ENCODE data around the gene MTA2.

Gene MTA2

GRCh38 chr11:62648967-62649364, 47.3 kb upstream of the MTA2 start:
- no peak overlapping the region for H3K9ac ChIP-seq (ENCODE audit: low read depth, low read length, poor library complexity, severe bottlenecking)
- peaks cover 50% of the 10 kb centered on the region for H3K79me2 ChIP-seq (ENCODE audit: insufficient read depth, low read length)

GRCh38 chr11:62648185-62648966, 46.7 kb upstream of the MTA2 start:
- H3K9me2 ChIP-seq (replicated peaks; ENCODE audit: low read depth, low read length), result no peaks in the 10 kb centered on the region
- peaks cover 56% of the 10 kb centered on the region for H3K79me2 ChIP-seq (ENCODE audit: insufficient read depth, low read length)
- H4K20me1 ChIP-seq (ENCODE audit: insufficient read depth, low read length, poor library complexity, severe bottlenecking), result peaks cover 23% of the 10 kb centered on the region
- H3K4me1 ChIP-seq (ENCODE audit: insufficient read depth, low read length, poor library complexity, severe bottlenecking), result peaks cover 23% of the 10 kb centered on the region
- no peak overlapping the region for H3K4me3 ChIP-seq (ENCODE audit: low read length, poor library complexity, severe bottlenecking)
- no peaks in the 10 kb centered on the region for H3K9me3 ChIP-seq (ENCODE audit: insufficient read depth, low read depth, low read length)
- no peaks in the 10 kb centered on the region for H3K27me3 ChIP-seq (ENCODE audit: insufficient read depth, low read length, poor library complexity, severe bottlenecking)
- TF ChIP-seq CTCF (conservative IDR thresholded peaks at IDR 0.05; ENCODE audit: low read length) (no peak), EZH2phosphoT487 (IDR thresholded peaks at IDR 0.05; ENCODE audit: borderline replicate concordance) (no peak)
- H3K9ac ChIP-seq (ENCODE audit: low read depth, low read length, poor library complexity, severe bottlenecking), result no peak overlapping the region
- no peak overlapping the region for H3K4me2 ChIP-seq (ENCODE audit: low read depth, low read length, poor library complexity, severe bottlenecking)
- H3K36me3 ChIP-seq (ENCODE audit: insufficient read depth, low read length), result peaks cover 4% of the 10 kb centered on the region; the same call in 1 of the 2 replicates
- H3F3A ChIP-seq (ENCODE audit: low read depth), result no peaks in the 10 kb centered on the region
- H2AFZ ChIP-seq (ENCODE audit: low read length), result no peak overlapping the region

More at GRCh38 chr11:62648967-62649364, 47.3 kb upstream of the MTA2 start:
- no peak overlapping the region for H3K4me3 ChIP-seq (ENCODE audit: low read length, poor library complexity, severe bottlenecking)
- H3F3A ChIP-seq (ENCODE audit: low read depth), result no peaks in the 10 kb centered on the region
- H3K4me1 ChIP-seq (ENCODE audit: insufficient read depth, low read length, poor library complexity, severe bottlenecking), result peaks cover 23% of the 10 kb centered on the region
- peaks cover 22% of the 10 kb centered on the region for H4K20me1 ChIP-seq (ENCODE audit: insufficient read depth, low read length, poor library complexity, severe bottlenecking)
- H3K36me3 ChIP-seq (ENCODE audit: insufficient read depth, low read length), result peaks cover 4% of the 10 kb centered on the region; the same call in 1 of the 2 replicates
- H2AFZ ChIP-seq (ENCODE audit: low read length), result no peak overlapping the region
- no peaks in the 10 kb centered on the region for H3K9me2 ChIP-seq (replicated peaks; ENCODE audit: low read depth, low read length)
- TF ChIP-seq EZH2phosphoT487 (IDR thresholded peaks at IDR 0.05; ENCODE audit: borderline replicate concordance), result no peak
- TF ChIP-seq CTCF (conservative IDR thresholded peaks at IDR 0.05; ENCODE audit: low read length), result no peak
- no peak overlapping the region for H3K4me2 ChIP-seq (ENCODE audit: low read depth, low read length, poor library complexity, severe bottlenecking)
- H3K9me3 ChIP-seq (ENCODE audit: insufficient read depth, low read depth, low read length), result no peaks in the 10 kb centered on the region
- no peaks in the 10 kb centered on the region for H3K27me3 ChIP-seq (ENCODE audit: insufficient read depth, low read length, poor library complexity, severe bottlenecking)

GRCh38 chr11:62647609-62648005, 45.9 kb upstream of the MTA2 start:
- Histone ChIP-seq H2AFZ (ENCODE audit: low read length) (no peak overlapping the region), H3K79me2 (ENCODE audit: insufficient read depth, low read length) (peaks cover 58% of the 10 kb centered on the region), H3K27me3 (ENCODE audit: insufficient read depth, low read length, poor library complexity, severe bottlenecking) (no peaks in the 10 kb centered on the region), H3K4me1 (ENCODE audit: insufficient read depth, low read length, poor library complexity, severe bottlenecking) (peaks cover 22% of the 10 kb centered on the region), H3K4me3 (ENCODE audit: low read length, poor library complexity, severe bottlenecking) (no peak overlapping the region), H3K9ac (ENCODE audit: low read depth, low read length, poor library complexity, severe bottlenecking) (no peak overlapping the region), H3K4me2 (ENCODE audit: low read depth, low read length, poor library complexity, severe bottlenecking) (no peak overlapping the region), H3K9me3 (ENCODE audit: insufficient read depth, low read depth, low read length) (no peaks in the 10 kb centered on the region), H3K36me3 (ENCODE audit: insufficient read depth, low read length) (peaks cover 4% of the 10 kb centered on the region; the same call in 1 of the 2 replicates), H4K20me1 (ENCODE audit: insufficient read depth, low read length, poor library complexity, severe bottlenecking) (peaks cover 23% of the 10 kb centered on the region), H3F3A (ENCODE audit: low read depth) (no peaks in the 10 kb centered on the region), H3K9me2 (replicated peaks; ENCODE audit: low read depth, low read length) (no peaks in the 10 kb centered on the region)
- no peak for TF ChIP-seq CTCF (conservative IDR thresholded peaks at IDR 0.05; ENCODE audit: low read length)
- TF ChIP-seq EZH2phosphoT487 (IDR thresholded peaks at IDR 0.05; ENCODE audit: borderline replicate concordance), result no peak

Data from Loucy (cell line).